Measurements from ENCODE around the gene CHTF8.

CHTF8 gene

DNA sequence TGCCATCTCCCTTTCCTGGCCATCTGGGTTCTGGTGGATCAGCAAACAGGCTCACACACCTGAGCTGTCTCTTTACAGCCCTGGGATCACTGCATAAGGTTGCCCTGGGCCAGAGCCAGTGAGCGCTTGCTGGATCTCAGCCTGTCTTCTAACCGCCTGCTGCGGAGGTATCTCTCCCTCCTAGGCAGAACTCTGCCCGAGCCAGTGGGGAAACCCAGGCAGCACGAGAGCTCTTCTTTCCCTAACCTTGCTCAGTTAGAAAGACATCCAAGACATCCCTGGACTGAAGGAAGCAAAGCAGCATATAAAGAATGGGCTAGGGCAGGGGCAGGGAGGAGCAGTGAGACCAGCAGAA lies 20.5 kb downstream of the CHTF8 start:
- no peak for DNase-seq

DNA sequence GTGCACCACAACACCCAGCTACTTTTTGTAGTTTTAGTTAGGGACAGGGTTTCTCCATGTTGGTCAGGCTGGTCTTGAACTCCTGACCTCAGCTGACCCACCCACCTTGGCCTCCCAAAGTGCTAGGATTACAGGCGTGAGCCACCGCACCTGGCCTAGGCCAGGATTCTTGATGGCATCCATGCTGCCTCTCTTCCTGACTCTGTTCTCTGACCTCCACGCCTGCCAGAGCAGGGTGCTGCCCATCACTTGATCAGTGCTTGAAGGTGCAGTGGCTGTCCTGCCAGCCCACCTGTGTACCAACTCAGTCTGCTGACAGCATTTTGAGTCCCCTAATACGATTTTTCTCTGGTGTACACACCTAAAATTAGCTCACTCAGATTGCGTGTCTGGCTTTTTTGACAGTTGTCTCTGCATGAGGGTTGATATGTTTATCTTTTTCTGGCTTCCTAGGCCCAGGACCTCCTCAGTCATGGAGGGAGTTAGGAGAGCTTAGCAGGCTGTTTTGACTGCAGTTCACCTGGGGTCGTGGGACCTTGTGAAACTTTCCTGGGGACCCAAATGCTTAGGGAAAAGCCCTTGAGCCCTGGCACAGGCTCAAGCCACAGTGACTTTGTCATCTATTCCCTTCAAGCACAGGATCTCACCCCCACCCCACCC lies 21.0 kb downstream of the CHTF8 start:
- DNase-seq = no peak

DNA sequence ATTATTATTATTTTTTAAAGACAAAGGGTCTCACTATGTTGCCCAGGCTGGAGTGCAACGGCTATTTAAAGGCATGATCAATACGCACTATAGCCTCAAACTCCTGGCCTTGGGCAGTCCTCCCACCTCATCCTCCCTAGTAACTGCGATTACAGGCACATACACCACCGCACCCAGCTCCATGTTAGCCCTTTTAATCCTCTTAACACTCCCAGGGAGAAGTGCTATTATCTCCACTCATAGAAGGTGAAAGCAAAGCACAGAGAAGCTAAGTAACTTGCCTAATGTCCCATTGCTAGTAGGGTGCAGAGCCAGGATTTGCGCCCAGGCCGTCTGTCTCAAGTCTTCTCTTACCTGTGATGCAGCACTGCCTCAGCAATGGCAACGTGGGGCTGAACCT lies 22.0 kb downstream of the CHTF8 start:
- DNase-seq = no peak

DNA sequence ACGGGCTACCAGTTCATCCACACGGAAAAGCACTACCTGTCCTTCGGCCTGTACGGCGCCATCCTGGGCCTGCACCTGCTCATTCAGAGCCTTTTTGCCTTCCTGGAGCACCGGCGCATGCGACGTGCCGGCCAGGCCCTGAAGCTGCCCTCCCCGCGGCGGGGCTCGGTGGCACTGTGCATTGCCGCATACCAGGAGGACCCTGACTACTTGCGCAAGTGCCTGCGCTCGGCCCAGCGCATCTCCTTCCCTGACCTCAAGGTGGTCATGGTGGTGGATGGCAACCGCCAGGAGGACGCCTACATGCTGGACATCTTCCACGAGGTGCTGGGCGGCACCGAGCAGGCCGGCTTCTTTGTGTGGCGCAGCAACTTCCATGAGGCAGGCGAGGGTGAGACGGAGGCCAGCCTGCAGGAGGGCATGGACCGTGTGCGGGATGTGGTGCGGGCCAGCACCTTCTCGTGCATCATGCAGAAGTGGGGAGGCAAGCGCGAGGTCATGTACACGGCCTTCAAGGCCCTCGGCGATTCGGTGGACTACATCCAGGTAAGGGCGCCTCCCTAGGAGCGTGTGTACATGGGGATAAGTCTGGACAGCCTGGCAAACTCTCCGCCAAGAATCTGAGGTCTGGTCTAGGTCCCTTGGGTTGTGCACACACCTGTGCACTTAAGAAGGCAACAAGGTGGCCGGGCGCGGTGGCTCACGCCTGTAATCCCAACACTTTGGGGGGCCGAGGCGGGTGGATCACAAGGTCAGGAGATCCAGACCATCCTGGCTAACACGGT lies 22.7 kb downstream of the CHTF8 start:
- no peak for DNase-seq

DNA sequence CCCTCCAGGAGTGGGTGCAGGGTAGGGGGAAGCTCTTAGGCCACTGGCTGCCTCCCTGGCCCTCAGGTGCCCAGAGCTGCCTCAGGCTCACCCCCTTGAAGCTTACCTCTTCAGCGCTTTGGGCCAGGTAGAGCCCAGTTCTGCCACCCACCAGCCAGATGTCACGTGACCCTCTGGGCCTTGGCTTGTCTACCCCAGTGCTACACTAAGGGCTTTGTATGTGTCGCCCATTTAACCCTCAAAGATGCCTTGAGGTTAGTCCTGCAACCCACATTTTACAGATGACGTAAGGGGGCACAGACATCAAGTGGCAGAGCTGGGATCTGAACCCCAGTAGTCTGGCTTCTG lies 23.5 kb downstream of the CHTF8 start:
- no peak for DNase-seq

DNA sequence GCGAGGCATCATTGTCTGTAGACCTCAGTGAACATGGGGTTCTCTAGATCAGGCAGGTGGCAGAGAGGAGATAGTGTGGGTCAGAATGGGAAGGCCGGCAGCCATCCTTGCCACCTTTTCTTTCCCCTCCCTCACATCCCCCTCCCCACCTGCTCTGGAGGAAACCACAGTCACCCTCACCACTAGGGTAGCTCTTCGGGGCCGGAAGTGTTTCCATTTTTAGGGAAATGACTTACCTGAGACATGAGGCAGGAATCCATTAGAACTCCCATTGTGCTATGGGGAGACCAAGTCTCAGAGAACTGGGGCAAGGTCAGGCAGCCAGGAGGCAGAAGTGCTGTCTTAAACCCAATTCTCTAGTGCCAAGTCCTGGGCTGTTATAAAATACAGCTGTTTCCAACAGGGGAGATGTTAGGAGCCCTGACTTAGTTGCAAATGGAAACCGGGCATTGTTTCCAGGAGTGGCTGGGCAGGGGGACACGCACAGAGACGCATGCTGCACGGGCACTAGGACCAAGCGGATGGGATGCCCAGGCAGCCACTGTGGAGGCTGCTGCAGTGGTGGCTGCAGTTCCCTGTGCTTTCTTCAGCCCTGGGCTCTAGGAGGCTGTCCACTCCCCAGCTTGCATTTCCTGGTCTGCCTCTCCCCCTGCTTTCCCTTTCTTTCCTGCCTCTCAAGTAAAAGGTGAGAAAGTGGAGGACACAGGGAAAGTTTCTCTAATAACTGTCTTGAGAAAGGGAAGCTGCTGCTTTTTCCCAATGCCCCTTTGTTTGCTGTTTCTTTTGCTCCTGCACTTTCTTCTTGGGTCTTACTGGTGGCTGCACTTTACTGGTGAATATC lies 24.1 kb downstream of the CHTF8 start:
- DNase-seq = no peak

DNA sequence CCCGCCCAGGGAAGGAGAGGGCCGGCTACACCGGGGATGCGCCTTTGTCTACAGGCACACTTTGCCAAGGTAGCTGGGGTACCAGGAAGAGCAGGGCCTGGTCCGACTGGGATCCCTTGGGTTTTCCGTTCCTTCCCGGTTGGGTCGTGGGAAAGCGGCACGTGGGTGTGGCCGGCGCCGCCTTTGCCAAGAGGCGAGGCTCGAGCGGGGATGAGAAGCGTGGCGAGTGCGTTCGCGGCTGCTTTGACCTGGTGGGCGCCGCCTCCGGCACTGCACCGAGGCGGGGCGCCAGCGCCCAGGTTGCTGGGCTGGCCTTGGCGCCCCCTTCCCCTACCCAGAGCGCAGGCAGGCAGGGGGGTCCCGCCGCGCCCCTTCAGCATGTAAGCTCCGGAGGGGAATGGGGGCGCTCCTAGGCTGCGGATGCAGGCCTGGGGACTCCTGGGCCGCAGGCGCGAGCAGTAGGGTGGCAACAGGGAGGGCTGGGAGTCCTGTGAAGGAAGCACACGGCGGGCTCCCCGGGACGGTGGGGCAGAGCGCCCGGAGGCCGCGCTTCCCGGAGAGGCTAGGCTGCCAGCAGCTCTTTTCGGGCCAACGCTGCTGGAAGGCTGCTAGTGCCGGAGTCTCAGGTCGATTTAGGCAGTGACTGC lies 24.9 kb downstream of the CHTF8 start:
- no peak for DNase-seq

DNA sequence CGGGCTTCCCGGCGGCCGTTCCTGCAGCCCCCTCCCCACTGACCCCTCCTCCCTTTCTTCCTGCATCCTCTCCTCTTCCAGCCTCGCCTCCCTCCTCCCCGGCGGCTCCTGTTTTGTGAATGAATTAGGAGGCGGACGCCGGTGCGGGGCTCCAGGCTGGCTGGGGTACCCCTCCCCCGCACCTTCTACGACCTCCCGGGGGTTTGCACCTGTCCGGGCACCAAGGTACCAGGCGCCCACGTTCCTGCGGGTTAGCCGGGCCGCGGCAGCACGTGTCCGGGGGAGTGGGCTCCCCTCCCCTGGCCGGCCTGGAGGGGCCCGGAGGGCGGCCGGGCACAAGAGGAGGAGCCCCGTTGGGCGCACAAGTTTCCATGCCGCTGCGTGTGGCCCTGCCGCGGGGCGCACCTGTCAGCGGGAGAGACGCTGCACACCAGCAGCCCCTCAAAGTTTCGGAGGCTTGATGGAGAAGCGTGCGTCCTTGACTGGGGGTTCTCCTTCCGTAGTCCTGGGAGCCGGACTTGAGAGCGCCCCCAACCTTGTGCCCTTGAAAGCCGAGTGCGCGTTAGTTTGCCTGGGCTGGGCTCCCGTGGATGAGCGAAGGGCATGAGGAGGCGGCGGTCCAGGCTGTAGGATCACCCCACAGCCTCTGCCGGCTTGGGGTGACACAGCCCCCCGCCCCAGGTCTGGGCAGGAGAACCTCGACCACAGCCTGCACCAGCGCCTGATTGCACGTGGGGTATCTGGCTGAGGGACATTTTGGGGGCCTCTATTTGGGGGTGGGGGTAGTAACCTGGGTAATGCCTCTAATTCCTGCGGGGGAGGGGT lies 25.7 kb downstream of the CHTF8 start:
- DNase-seq = no peak

DNA sequence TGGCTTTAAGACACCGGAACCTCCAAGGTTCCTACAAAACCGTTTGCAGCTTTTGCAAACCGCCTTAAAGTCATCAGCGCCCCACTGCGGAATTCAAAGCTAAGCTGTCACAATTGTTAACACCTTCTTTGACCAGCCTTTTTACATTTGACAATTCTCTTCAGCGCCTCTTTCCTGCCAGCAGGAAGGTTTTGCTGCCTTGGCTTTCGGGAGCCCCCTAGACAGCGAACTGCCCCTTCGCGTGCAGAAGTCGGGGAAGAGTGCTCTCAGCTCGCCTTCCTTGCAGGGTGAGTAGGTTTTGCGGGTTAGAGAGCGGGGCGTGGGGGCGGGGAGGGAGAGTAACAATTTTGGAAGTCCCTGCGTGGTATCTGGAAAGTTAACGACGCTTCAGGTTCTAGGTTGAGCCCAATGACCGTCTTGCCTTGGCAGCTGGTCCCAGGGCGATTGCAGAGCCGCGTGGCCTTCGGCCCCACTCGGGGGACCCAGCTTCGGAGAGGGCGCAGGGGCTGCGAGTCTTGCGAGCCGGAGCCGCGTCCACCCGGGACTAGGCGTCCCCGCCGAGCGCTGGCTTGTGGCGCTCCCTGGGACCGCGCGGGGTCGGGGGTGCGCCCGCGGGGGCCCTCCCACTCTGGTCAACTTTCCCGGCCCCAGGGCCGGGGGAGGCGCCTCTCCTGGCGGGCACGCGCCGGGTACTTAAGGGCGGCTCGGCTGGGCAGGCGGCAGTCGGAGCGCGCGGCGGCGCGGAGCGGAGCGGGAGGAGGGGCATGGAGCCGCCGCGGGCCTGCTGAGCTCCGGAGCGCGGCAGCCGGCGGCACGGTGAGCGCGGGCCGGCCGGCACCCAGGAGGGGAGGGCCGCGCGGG lies 26.7 kb downstream of the CHTF8 start, which contains the start of gene HAS3:
Gene HAS3, plus strand, starts transcription at position 153 of the 861 bp plus-strand sequence. CDS start 3,743 bp downstream, outside the sequence.
- no peak for DNase-seq

DNA sequence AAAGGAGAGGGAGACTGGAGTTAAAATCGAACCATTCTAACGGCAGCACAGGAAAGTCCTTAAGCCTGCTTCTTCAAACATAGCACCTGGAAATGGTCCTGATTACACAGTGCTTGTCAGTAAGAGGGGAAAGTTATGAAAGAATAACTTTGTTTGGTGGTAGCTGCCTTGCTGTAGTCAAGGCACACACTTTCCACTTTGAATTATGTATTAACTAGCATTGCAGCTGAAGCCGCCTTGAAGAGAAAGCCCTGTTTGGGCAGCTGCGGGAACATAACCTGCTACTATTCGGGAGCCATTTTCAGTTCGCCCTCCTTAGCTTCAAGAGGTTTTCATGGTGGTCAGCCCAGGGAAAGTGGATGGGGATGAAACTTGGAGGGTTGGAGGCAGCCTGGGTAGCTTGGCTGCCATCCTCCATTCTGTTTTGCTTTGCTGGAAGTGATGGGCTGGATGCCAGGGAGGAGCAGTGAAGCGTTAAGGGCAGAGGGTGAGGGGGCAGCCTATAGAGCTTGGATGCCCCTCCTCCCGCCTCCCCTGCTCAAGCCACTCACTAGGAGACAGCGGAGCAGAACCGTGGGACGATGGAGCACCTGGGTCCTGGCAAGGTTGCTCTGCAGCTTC lies 32.2 kb downstream of the CHTF8 start:
- DNase-seq = no peak

DNA sequence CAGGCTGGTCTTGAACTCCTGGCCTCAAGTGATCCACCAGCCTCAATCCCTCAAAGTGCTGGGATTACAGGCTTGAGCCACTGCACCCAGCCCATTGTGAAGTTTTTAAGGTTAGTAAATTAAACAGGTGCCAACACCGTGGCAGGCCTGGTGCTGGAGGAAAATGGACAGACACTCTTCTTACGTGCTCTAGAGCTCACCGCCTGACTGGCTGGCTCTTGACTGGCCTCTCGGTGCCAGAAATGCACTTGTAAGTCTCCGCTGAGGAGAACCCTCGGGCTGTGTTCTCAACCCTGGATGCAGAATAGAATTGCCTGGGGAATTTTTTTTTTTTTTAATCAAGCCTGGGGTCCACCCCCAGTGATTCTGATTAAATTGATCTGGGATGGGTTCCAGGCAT lies 37.2 kb downstream of the CHTF8 start:
- no peak for DNase-seq

DNA sequence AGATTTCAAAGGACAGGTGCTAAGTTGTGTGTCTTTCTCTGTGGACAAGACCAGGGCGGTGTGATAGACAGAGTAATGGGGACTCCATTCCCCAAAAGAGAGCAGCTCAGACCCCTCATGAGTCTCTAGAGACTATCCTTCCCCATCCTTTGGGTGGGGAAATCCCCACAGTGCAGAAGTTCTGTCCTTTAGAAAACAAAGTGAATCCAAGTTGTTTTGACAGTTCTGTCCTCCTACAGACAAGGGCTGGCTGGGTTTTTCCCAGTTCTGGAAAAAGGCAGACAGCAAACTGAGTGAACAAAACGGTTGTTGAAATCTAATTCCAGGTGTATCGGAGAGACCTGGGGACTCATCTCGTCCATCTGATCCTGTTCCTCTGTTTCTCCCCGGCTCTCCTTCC lies 37.9 kb downstream of the CHTF8 start:
- no peak for DNase-seq

DNA sequence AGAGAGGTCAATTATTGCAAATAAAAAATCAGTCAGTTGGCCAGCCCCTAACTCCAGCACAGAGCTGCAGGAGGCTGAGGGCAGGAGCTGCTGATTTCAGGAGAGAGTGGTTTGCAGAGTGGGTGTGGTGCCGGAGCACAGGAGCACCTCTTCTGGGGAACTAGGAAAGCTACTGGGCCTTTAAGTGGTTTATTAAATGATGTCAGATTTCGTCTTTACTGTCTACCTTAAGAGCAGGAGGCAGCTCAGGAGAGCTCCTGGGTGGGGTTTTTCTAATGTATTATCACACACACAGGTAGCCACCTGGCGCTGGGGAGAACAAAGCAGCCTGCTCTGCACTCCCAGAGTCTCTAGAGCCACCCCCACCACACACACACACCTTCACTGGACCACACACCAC lies 38.4 kb downstream of the CHTF8 start:
- no peak for DNase-seq

DNA sequence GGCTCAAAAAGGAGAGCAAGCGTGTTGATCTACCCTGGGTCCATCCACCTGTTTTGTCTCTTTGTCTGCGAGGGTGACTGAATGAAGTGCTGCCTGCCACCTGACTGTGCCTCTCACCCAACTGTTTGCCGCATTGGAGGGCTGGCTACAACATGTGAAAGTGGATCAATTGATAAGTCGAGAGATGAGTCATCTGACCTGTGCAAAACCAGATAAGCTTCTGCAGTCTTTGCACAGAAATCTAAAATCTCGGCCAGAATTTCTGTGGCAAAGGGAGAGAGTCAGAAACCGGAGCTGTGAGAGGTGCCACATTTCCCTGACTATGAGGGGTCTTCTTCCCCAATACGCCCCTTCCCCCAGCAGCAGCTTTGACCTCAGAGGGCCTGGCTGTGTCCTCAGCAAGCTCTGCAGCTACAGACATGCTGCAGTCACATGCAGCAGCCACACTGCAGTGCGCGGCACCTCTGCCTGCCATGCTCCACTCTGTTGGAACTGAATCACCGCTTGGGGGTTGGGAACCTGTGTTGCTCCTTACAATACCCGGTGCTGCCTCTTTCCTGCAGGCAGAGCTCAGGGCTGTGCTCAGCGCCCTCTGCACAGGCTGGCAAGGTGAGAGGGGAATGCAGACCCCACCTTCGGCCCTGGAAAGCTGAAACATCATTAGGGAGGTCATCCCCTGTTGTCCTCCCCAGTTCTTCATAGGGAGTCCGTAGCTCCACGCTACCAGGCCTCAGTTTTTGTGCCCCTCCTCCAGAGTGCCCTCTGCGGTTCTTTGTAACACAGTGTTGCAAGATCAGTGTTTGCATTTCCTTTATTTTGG lies 43.1 kb downstream of the CHTF8 start:
- no peak for DNase-seq

DNA sequence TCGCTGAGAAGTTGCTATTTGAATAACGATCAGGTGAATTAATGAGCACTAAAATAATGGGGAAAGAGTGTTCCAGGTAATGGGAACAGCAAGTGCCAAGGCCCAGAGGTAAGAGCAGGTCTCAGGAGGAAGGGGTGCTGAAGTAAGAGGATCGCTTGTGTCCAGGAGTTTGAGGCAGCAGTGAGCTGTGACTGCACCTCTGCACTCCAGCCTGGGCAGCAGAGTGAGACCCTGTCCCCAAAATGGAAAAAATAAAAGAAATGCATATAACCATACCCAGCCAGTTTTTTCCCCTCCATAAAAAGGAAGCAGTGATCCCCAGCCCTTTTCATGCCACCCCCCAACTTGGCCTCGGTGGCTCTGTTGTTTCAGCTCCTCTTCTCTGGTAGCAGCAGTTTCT lies 43.7 kb downstream of the CHTF8 start:
- DNase-seq = no peak

DNA sequence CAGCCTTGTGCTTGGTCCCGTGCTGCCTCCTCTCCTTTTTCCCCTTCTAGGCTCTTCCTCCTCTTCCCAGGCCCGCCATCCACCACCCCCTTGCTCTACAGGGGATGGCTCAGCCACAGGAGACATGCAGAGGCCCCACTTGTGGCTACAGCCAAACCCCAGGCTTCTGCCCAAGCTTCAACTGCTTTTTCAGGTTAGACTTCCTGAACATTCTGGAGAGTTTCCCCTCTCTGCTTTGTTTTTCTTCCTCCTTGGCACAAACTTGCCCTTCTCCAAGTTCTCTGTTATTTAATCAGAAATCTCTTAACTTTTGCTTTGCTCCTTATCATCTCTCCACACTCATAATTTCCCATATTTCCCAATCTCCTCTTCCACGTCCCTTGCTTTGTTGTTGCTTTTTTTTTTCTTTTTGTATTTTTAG lies 45.2 kb downstream of the CHTF8 start:
- no peak for DNase-seq

DNA sequence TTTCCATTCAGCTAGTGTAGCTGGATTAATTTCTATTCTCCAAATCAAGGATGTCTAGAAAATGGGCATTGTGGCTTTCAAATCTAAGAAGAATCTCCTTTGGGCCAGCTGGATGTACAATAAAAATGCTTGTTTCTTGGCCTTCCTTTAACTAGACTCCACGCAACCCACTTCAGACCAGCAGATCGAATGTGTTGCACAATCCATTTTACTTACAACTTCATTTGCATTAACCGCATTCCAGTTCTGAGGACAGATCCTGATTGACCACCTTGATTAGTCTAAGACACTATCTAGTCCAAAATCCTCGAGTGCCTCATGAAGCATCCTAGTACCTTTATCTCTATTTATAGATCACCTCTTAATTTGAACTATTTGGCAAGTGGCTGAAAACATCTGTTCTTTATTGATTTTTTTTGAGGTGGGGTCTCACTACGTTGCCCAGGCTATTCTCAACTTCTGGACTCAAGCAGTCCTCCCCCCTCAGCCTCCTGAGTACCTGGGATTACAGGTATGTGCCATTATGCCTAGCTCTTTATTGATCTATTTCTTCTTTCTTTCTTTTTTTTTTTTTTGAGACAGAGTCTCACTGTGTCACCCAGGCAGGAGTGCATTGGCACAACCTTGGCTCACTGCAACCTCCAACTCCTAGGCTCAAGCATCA lies 47.2 kb downstream of the CHTF8 start:
- DNase-seq = no peak

DNA sequence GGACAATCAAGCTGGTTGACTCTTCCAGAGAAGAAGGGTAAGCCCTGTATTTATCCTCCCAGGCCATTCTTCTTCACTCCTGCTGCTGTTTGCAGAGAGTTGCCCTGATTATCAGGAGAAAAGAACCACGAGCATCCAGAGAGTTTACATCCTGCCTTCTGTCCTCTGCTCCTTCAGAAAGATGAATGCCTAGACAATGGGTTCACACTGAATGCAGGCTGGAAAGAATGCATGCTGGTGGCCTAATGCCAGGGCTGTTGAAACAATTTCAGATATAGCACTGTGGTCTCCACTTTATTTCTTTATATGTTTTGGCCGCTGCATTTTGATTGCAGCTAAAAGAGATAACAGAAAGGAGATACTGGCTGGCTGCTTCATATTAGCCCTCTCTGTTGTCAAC lies 48.1 kb downstream of the CHTF8 start:
- DNase-seq = no peak

DNA sequence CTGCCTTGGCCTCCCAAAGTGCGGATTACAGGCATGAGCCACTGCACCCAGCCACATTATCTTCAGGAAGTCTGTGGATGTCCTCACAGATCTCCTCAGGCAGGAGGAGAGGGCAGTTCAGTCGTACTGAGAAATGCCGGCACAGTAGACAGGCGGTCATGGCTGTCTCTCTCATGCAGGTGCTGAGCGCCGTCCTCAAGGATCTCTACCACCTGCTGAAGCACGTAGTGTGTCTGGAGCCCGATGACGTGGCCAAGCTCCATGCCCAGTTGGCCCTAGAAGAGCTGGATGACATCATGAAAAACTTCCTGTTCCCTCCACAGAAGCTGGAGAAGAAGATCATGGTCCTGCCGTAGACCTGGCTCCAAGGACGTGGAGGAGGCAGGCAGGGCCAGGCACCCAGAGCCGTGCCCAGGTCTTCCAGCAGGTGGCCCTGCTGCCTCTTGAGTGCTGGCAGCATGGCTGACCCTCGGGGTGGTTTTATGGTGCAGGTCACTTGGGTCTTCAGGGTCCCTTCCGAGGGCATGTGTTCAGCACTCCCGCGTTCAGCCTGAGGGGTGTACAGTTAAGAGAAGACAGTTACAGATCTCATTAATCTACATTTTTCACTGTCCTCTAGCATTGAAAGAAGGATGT lies 49.0 kb downstream of the CHTF8 start:
- no peak for DNase-seq
